Immature natural killer cell (primary cell): Measurements from ENCODE around the gene MYBPHL. TPM values are rescaled to one million over a fixed set of nuclear protein-coding genes. Genes with fewer than 3 reads are reported as not detected.
"Not testable (repeated sequence)": the region's sequence is repeated elsewhere in the genome, so short reads cannot be mapped to it uniquely, and the experiment has no call there.

Source experiments
- DNase-seq, 3 donors: peaks; one replicate each; pipeline ENCODE4 v3.0.0; 2022; ENCODE audit warnings: mixed read lengths in 1 of 3
- H3K27ac Mint-ChIP-seq, 6 donors: one replicate each; pipeline ENCODE4 v1.8.0; 2020; ENCODE audit warnings: mixed read lengths in 6 of 6, mild to moderate bottlenecking in 5 of 6, inconsistent platforms in 4 of 6, moderate library complexity in 3 of 6
- H3K27me3 Mint-ChIP-seq, 3 donors: one replicate each; pipeline ENCODE4 v1.8.0; 2020 to 2021; ENCODE audit warnings: low read depth in 3 of 3, mild to moderate bottlenecking in 3 of 3, mixed read lengths in 3 of 3, moderate library complexity in 3 of 3, inconsistent platforms in 1 of 3
- H3K36me3 Mint-ChIP-seq, 3 donors: one replicate each; pipeline ENCODE4 v1.8.0; 2020; ENCODE audit warnings: mixed read lengths in 3 of 3, inconsistent platforms in 2 of 3, mild to moderate bottlenecking in 2 of 3
- H3K4me1 Mint-ChIP-seq, 2 donors: one replicate each; pipeline ENCODE4 v1.8.0; 2020; ENCODE audit warnings: inconsistent platforms in 2 of 2, mild to moderate bottlenecking in 2 of 2, mixed read lengths in 2 of 2, moderate library complexity in 1 of 2
- H3K4me3 Mint-ChIP-seq, 5 donors: one replicate each; pipeline ENCODE4 v1.8.0; 2020; ENCODE audit warnings: mild to moderate bottlenecking in 5 of 5, mixed read lengths in 5 of 5, inconsistent platforms in 3 of 5, moderate library complexity in 3 of 5
- H3K9me3 Mint-ChIP-seq, 6 donors: one replicate each; pipeline ENCODE4 v1.8.0; 2020; ENCODE audit warnings: mild to moderate bottlenecking in 6 of 6, mixed read lengths in 6 of 6, inconsistent platforms in 4 of 6, moderate library complexity in 3 of 6
- polyA plus RNA-seq, 3 donors: library from polyadenylated mRNA; unstranded; fragments of 300-500 nt; fragmentation: Illumina TruSeq; gene quantifications; one replicate each; pipeline ENCODE4 v1.2.3, GENCODE V29; 2021

Gene MYBPHL
- polyA plus RNA-seq, 3 donors from 2014 or later: not detected

- no peak overlapping the region for H3K4me3 Mint-ChIP-seq
- peaks cover 0 to 1% (median 0%) of the 10 kb centered on the region in 6 donors for H3K9me3 Mint-ChIP-seq
- peaks cover 0 to 6% (median 2%) of the 10 kb centered on the region in 3 donors for H3K27me3 Mint-ChIP-seq
- no peak overlapping the region for H3K27ac Mint-ChIP-seq
- H3K4me1 Mint-ChIP-seq: no peaks in the 10 kb centered on the region
- no peaks in the 10 kb centered on the region for H3K36me3 Mint-ChIP-seq
- DNase-seq: no peak
These were observed 12.3 kb upstream of the MYBPHL start for GRCh38 chr1:109319114-109319513.

- no peak for DNase-seq
- H3K9me3 Mint-ChIP-seq: peaks cover 0 to 1% (median 0%) of the 10 kb centered on the region in 6 donors
- no peak overlapping the region for H3K4me3 Mint-ChIP-seq
- H3K27ac Mint-ChIP-seq: no peak overlapping the region
- no peaks in the 10 kb centered on the region for H3K36me3 Mint-ChIP-seq
- peaks cover 0 to 8% (median 2%) of the 10 kb centered on the region in 3 donors for H3K27me3 Mint-ChIP-seq
- H3K4me1 Mint-ChIP-seq: no peaks in the 10 kb centered on the region
These were observed 9.7 kb upstream of the MYBPHL start for GRCh38 chr1:109316506-109316905.

GRCh38 chr1:109315288-109315687 lies 8.5 kb upstream of the MYBPHL start:
- Mint-ChIP-seq H3K4me3 (no peak overlapping the region), H3K27me3 (peaks cover 0 to 8% (median under 1%) of the 10 kb centered on the region in 3 donors), H3K27ac (no peak overlapping the region), H3K9me3 (no peaks in the 10 kb centered on the region), H3K36me3 (no peaks in the 10 kb centered on the region), H3K4me1 (no peaks in the 10 kb centered on the region)
- no peak for DNase-seq

DNA sequence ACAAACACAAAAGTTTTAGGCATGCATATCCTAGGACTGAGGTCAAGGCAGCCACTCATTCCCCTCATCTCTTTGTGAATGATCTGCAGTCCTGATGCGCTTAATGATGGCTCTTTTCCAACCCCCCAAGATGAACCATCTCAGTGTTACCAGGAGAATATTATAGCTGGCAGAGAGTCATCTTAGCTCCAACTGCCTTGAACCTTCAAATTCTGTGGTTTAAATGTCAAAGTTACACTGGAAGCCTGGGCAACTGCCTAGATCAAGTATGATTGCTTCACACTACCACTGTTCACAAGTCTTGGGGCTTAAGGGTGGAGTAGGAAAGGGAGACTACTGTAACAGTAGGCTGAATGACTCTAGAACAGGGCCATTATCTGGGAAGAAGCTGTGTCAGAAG lies 8.0 kb upstream of the MYBPHL start:
- H3K27ac Mint-ChIP-seq: no peak overlapping the region

DNA sequence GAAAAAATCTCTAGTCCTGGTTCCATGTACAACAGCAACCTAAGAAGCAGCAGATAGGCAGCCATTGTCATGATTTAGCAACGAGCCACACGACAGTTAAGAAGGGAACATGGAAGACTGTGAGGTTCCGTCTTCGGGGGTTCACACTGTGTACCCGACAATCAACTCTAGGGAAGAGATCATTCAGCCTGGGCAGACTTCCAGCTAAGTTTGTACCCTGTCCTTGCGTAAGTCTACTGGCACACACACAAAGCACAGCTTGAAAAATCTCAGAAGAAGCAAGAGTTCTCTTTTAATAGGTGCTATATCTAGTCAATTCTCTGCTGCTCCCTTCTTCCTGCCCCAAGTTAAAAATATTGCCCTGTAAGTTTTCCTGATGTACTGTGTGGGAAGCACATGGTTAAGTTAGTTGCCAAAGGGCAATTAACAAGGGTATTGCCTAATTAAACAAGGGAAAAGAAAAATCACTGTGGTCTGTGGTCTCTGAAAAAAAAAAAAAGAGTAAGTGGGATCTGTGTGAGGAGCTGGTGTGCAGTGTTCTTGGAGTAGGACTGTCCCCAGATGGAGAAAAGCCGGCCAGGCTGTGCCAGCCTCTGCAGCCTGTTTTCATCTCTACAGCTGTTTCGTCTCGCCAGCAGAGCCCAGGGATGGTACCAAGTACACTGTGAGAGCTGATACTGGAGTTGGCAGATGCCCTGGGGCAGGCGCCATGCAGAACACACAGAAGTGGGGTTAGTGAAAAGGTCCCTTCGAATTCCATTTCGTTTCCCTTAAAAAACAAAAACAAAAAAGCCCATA lies 6.4 kb upstream of the MYBPHL start:
- no peak overlapping the region for H3K4me3 Mint-ChIP-seq
- no peaks in the 10 kb centered on the region for H3K4me1 Mint-ChIP-seq

More for the DNA sequence above, 8.0 kb upstream of the MYBPHL start:
- Mint-ChIP-seq H3K4me1 (no peaks in the 10 kb centered on the region), H3K9me3 (no peaks in the 10 kb centered on the region), H3K36me3 (no peaks in the 10 kb centered on the region), H3K27me3 (peaks cover 0 to 8% (median 2%) of the 10 kb centered on the region in 3 donors), H3K4me3 (no peak overlapping the region)
- no peak for DNase-seq

DNA sequence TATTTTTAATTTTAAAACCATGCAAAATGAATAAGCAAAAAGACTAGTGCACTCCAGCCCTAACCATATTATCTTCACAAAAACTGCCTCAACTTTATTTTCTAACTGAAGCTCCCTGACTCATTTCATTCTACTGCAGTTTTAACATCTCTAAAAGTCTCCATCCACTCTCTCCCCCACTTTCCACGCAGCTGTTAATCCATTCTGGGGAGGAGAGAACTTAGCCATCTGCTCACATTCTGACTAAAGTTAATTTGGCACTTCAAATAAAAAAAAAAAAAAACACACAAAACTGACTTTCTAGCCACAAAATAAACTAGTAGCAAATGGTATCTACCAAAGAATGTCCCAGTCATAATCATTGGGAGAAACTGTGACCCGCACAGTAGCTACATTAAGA lies 5.4 kb upstream of the MYBPHL start:
- no peaks in the 10 kb centered on the region for H3K4me1 Mint-ChIP-seq
- DNase-seq: no peak
- no peaks in the 10 kb centered on the region for H3K36me3 Mint-ChIP-seq
- H3K27me3 Mint-ChIP-seq: peaks cover 0 to 12% (median 3%) of the 10 kb centered on the region in 3 donors
- no peak overlapping the region for H3K27ac Mint-ChIP-seq
- no peak overlapping the region for H3K4me3 Mint-ChIP-seq
- H3K9me3 Mint-ChIP-seq: no peaks in the 10 kb centered on the region

More for the DNA sequence above, 6.4 kb upstream of the MYBPHL start:
- H3K27me3 Mint-ChIP-seq: peaks cover 0 to 10% (median 3%) of the 10 kb centered on the region in 3 donors
- H3K36me3 Mint-ChIP-seq: no peaks in the 10 kb centered on the region
- no peak overlapping the region for H3K27ac Mint-ChIP-seq
- no peak for DNase-seq
- no peaks in the 10 kb centered on the region for H3K9me3 Mint-ChIP-seq

DNA sequence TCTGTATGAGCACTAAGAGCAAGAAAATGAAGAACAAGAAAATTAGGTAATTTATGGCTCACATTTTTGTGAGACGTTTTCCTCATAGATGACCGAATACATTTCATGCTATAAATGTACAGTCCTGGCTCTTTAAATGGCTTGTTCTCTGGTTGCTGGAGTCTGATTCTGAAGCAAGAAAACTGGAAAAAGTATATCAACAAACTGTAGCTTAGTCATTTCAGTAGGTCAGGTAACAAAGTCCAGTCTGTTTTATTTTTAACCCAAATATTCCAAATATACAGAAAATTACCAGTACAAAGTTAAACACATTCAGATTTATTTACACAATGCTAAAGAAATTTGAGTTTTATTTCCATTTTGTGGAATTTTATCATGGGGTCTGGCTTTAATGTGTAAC lies 2.5 kb upstream of the MYBPHL start:
- Mint-ChIP-seq H3K9me3 (no peaks in the 10 kb centered on the region), H3K27ac (no peak overlapping the region)

GRCh38 chr1:109307274-109308021 lies 637 bp upstream of the MYBPHL start:
- H3K4me1 Mint-ChIP-seq: no peaks in the 10 kb centered on the region
- DNase-seq: no peak
- no peak overlapping the region for H3K4me3 Mint-ChIP-seq
- no peaks in the 10 kb centered on the region for H3K36me3 Mint-ChIP-seq
- H3K27ac Mint-ChIP-seq: no peak overlapping the region
- no peaks in the 10 kb centered on the region for H3K9me3 Mint-ChIP-seq
- peaks cover 0 to 7% (median 5%) of the 10 kb centered on the region in 3 donors for H3K27me3 Mint-ChIP-seq

More for the DNA sequence above, 2.5 kb upstream of the MYBPHL start:
- no peak overlapping the region for H3K4me3 Mint-ChIP-seq
- H3K4me1 Mint-ChIP-seq: no peaks in the 10 kb centered on the region
- H3K36me3 Mint-ChIP-seq: no peaks in the 10 kb centered on the region
- peaks cover 0 to 12% (median 5%) of the 10 kb centered on the region in 3 donors for H3K27me3 Mint-ChIP-seq
- DNase-seq: no peak

DNA sequence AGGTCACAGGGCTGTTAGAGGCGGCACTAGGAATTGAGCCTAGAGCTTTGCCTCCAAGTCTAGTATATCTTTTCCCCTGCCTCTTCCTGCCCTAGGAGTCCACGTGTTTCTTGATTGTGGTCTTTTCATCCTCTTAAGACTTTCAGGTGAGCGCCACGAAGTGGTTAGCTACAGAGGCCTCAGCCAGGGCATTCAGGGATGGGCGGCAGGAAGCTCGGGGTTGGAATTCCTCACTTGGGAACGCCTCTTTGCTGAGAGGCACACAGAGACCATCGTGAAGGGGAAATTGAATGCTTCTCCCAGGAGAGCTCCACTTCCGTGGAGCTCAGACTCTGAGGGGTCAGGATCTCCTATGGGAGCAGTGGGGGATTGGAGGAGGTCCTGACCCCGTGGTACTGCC lies 820 bp downstream of the MYBPHL start:
- not testable (repeated sequence) for H3K27me3 Mint-ChIP-seq, H3K36me3 Mint-ChIP-seq, DNase-seq, H3K4me3 Mint-ChIP-seq, H3K27ac Mint-ChIP-seq, H3K9me3 Mint-ChIP-seq, H3K4me1 Mint-ChIP-seq

DNA sequence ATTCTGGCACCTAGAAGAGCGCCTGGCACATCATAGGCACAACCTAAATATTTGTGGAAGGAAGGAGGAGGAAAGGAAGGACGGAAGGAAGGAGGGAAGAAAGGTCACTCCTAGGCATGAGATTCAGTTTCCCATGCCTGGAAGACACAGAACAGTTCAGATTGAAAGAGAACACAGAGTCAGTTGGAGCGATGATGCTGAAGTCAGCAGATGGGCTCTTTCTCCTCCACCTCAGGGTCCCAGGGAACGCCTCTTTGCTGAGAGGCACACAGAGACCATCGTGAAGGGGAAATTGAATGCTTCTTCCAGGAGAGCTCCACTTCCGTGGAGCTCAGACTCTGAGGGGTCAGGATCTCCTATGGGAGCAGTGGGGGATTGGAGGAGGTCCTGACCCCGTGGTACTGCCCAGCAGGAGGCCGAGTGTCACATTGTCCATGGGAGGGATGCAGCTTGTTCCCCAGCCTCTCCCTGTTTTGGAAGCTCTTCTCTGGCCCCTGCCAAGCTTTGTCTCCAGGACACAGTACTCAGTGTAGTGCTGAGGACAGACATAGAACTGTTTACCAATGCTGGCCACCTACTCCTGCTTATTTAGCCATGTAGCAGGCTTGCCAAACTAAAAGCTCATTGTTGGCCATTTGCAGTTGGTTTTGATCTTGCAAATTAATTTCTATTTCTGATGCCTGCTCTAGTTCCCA lies 2.4 kb downstream of the MYBPHL start:
- Mint-ChIP-seq H3K4me3 (no peak overlapping the region), H3K27ac (no peak overlapping the region), H3K27me3 (peaks cover 0 to 6% (median 2%) of the 10 kb centered on the region in 3 donors), H3K4me1 (no peaks in the 10 kb centered on the region), H3K9me3 (no peaks in the 10 kb centered on the region), H3K36me3 (no peaks in the 10 kb centered on the region)
- DNase-seq: no peak

DNA sequence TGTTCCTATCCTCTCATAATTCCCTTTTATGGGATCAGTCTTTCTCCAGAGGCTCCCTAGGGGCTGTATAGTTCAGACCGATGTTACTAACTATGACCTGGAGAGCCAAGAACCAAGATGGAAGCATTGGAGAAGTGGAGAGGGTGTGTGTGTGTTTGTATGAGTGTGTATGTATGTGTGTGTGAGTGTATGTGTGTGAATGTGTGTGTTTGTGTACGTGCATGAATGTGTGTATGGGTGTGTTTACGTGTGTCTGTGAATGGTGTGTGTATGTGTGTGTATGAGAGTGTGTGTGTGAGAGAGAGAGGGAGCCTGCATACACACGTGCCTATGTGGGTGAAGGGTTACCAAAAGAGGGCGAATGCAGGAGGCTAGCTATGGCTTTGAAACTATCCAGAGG lies 4.9 kb downstream of the MYBPHL start:
- H3K27me3 Mint-ChIP-seq: peaks cover 0 to 2% (median 0%) of the 10 kb centered on the region in 3 donors
- H3K9me3 Mint-ChIP-seq: no peaks in the 10 kb centered on the region
- H3K36me3 Mint-ChIP-seq: no peaks in the 10 kb centered on the region
- no peaks in the 10 kb centered on the region for H3K4me1 Mint-ChIP-seq
- H3K27ac Mint-ChIP-seq: no peak overlapping the region
- no peak overlapping the region for H3K4me3 Mint-ChIP-seq
- no peak for DNase-seq

DNA sequence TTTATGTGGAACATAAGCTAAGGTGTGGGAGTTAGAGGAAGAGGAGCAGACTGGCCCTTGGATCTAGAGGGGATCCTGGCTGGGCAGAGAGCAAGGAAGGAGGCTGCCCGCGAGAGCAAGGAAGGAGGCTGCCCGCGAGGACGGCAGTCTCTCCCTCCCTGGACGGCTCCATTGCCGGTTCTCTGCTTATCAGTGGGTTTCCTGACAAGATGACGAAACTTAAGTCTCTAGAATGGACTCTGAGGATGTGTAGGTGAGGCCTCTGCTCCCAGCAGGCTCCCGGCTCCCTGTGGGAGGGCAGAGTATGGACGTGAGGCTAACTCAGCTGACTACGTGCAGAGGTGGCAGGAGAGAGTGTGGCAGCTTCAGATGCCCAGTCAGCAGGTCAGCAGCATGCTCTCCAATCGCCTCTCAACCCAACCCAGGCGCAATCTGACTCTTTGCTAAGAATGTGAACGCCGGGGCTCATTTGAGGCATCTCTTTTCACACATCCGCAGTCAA lies 6.1 kb downstream of the MYBPHL start:
- Mint-ChIP-seq H3K4me1 (no peaks in the 10 kb centered on the region), H3K27me3 (peaks cover 0 to 2% (median 0%) of the 10 kb centered on the region in 3 donors), H3K36me3 (no peaks in the 10 kb centered on the region), H3K27ac (no peak overlapping the region), H3K4me3 (no peak overlapping the region), H3K9me3 (no peaks in the 10 kb centered on the region)
- no peak for DNase-seq

DNA sequence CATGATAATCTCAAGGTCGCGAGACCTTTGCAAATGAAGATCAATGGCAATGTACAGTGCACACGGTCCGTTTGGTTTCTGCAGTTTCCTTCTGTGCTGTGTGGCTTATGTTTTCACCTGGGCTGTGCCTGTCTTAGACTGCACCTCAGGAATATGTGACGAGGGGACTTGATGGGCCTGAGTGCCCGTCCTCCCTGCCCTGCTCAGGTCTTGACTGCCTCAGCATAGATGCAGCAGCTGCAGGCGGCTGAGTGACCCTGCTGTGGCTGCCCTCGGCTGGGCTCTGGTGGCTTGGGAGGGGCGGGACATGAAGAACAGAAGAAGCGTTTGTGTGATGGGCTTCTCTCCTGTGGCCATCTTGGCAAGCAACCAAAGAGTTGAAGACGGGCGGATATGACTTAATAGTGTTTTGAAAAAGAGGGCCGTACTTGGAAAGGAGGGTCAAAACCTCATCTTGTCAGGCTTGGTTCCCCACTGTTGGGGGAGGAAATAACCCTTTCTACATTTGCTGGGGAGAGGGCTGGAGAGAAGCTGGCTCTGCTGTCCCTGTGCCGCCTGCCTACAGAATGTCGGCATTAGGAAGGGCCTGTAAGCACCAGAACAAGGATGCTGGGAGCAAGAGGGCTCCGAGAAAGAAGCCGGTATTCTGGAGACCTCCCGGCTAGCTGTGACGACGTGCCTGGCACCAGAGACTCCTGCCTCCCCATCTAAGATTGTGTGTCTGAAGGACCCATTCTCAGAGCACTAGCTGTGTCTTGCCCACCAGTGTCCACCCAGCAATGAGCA lies 7.1 kb downstream of the MYBPHL start:
- Mint-ChIP-seq H3K4me1 (no peaks in the 10 kb centered on the region), H3K4me3 (no peak overlapping the region), H3K9me3 (no peaks in the 10 kb centered on the region), H3K27me3 (peaks cover 0 to 2% (median 0%) of the 10 kb centered on the region in 3 donors), H3K27ac (no peak overlapping the region), H3K36me3 (no peaks in the 10 kb centered on the region)
- no peak for DNase-seq
